Calu3 (cell line): Measurements from ENCODE around the gene KRTAP9-3. TPM values are rescaled to one million over a fixed set of nuclear protein-coding genes. Genes with fewer than 3 reads are reported as not detected.
"Not testable (repeated sequence)": the region's sequence is repeated elsewhere in the genome, so short reads cannot be mapped to it uniquely, and the experiment has no call there.

Source experiments
- Bru-seq: library from RNA; stranded (reverse); fragments of 400-500 nt; gene quantifications from one replicate; lab custom pipeline; 2021; lab: Mats Ljungman, UMichigan
- BruChase-seq, 2 experiments: library from RNA; stranded (reverse); fragments of 400-500 nt; gene quantifications; one replicate each; lab custom pipeline; 2021; lab: Mats Ljungman, UMichigan
- BruUV-seq: library from RNA; stranded (reverse); fragments of 400-500 nt; replicated peaks from 2 replicates; lab custom pipeline; 2021; lab: Mats Ljungman, UMichigan
- CTCF ChIA-PET: fragments of 300-600 bp; sonication (Branson Sonifier 250); formaldehyde crosslinking; loops from one replicate; lab custom pipeline; 2022; ENCODE audit warnings: antibody characterized with exemption; lab: Charles Lee
- DNase-seq: peaks from one replicate; pipeline ENCODE4 v3.0.0; 2022
- H3K27ac Mint-ChIP-seq: one replicate; pipeline ENCODE4 v1.8.0; 2022; ENCODE audit warnings: mixed read lengths; ENCODE audit not compliant: unreplicated experiment
- H3K27me3 Mint-ChIP-seq: one replicate; pipeline ENCODE4 v1.8.0; 2022; ENCODE audit warnings: mixed read lengths; ENCODE audit not compliant: unreplicated experiment
- H3K36me3 Mint-ChIP-seq: one replicate; pipeline ENCODE4 v1.8.0; 2022; ENCODE audit warnings: mild to moderate bottlenecking, moderate library complexity, mixed read lengths; ENCODE audit not compliant: insufficient read depth, unreplicated experiment
- H3K4me1 Mint-ChIP-seq: one replicate; pipeline ENCODE4 v1.8.0; 2022; ENCODE audit warnings: mild to moderate bottlenecking, low read depth, mixed read lengths; ENCODE audit not compliant: unreplicated experiment
- H3K4me3 Mint-ChIP-seq: one replicate; pipeline ENCODE4 v1.8.0; 2022; ENCODE audit warnings: mild to moderate bottlenecking, low read depth, moderate library complexity, mixed read lengths; ENCODE audit not compliant: unreplicated experiment
- H3K9me3 Mint-ChIP-seq: one replicate; pipeline ENCODE4 v1.8.0; 2022; ENCODE audit warnings: low read depth, mixed read lengths; ENCODE audit not compliant: unreplicated experiment
- intact Hi-C: fragments of 100-400 bp; cut with micrococcal nuclease; formaldehyde crosslinking; loops from one replicate; pipeline ENCODE4 v1.10.0; 2022; ENCODE audit not compliant: unreplicated experiment
- long read RNA-seq: library from polyadenylated mRNA; stranded (forward); transcript quantifications from one replicate; pipeline ENCODE4 v2.0.0, GENCODE V29; 2022
- total RNA-seq: library from RNA; stranded (reverse); gene quantifications from 2 replicates; pipeline ENCODE4 v1.2.3, GENCODE V29; 2022
- TF ChIP-seq, protein P1 (sequence below): fragments of 200-600 bp; IDR thresholded peaks from one replicate; pipeline ENCODE4 v1.8.0; 2022; ENCODE audit warnings: antibody characterized with exemption; ENCODE audit not compliant: unreplicated experiment

KRTAP9-3 gene
- not detected in 2 replicates for total RNA-seq
- not detected for Bru-seq, nascent RNA
- not detected for BruChase-seq, experiment 1, labeled RNA remaining after a 6-hour chase
- BruChase-seq, experiment 2, labeled RNA remaining after a 2-hour chase = not detected
- long read RNA-seq = 0 reads

DNA sequence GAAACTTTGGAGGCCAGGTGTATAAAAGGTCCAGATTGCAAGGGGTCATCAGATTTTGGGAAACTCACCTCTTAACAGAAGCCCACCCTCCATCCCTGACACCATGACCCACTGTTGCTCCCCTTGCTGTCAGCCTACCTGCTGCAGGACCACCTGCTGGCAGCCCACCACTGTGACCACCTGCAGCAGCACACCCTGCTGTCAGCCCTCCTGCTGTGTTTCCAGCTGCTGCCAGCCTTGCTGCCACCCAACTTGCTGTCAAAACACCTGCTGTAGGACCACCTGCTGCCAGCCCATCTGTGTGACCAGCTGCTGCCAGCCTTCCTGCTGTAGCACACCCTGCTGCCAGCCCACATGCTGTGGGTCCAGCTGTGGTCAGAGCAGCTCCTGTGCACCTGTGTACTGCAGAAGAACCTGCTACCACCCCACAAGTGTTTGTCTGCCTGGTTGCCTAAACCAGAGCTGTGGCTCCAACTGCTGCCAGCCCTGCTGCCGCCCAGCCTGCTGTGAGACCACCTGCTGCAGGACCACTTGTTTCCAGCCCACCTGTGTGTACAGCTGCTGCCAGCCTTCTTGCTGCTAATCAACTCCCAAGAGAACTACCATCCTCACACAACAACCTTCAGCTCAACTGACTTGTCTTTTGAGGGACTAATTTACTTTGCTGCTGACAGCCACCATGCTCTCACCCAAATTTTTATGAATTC is at the start of gene KRTAP9-3:
Gene KRTAP9-3 (plus strand): TSS at position 51 of the 707 bp plus-strand sequence. CDS start 53 bp downstream, at position 104.
- H3K4me1 Mint-ChIP-seq, H3K36me3 Mint-ChIP-seq, H3K27me3 Mint-ChIP-seq, DNase-seq, H3K9me3 Mint-ChIP-seq, BruUV-seq, intact Hi-C loops, H3K4me3 Mint-ChIP-seq, H3K27ac Mint-ChIP-seq, CTCF ChIA-PET: not testable (repeated sequence)

GRCh38 chr17:41184480-41184961 is 47.7 kb upstream of the KRTAP9-3 start, which contains the start of gene KRTAP4-1:
KRTAP4-1 (minus strand) TSS chr17:41184911; CDS start chr17:41184854, 57 bp downstream.
- Mint-ChIP-seq H3K27me3 (no peaks in the 10 kb centered on the region), H3K27ac (no peak within 1 kb of the TSS), H3K9me3 (no peaks in the 10 kb centered on the region), H3K4me3 (no peak within 1 kb of the TSS), H3K4me1 (peaks cover 22% of the 10 kb centered on the region), H3K36me3 (no peaks in the 10 kb centered on the region)
- BruUV-seq = no TSS peak
- TF ChIP-seq, protein P1, sequence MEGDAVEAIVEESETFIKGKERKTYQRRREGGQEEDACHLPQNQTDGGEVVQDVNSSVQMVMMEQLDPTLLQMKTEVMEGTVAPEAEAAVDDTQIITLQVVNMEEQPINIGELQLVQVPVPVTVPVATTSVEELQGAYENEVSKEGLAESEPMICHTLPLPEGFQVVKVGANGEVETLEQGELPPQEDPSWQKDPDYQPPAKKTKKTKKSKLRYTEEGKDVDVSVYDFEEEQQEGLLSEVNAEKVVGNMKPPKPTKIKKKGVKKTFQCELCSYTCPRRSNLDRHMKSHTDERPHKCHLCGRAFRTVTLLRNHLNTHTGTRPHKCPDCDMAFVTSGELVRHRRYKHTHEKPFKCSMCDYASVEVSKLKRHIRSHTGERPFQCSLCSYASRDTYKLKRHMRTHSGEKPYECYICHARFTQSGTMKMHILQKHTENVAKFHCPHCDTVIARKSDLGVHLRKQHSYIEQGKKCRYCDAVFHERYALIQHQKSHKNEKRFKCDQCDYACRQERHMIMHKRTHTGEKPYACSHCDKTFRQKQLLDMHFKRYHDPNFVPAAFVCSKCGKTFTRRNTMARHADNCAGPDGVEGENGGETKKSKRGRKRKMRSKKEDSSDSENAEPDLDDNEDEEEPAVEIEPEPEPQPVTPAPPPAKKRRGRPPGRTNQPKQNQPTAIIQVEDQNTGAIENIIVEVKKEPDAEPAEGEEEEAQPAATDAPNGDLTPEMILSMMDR = no peak
- no peak for DNase-seq
- intact Hi-C loops = no loop called here
- CTCF ChIA-PET = no interaction called here

GRCh38 chr17:41185001-41185400 is 47.2 kb upstream of the KRTAP9-3 start:
- intact Hi-C loops = no loop called here
- no peak overlapping the region for H3K27ac Mint-ChIP-seq
- no TSS peak for BruUV-seq
- no peak overlapping the region for H3K4me3 Mint-ChIP-seq
- CTCF ChIA-PET = interaction anchor here (1.1 kb wide), 1 partner anchor 29 kb away, joined by 4 read pairs; no protein-coding TSS in a partner anchor
- H3K9me3 Mint-ChIP-seq = no peaks in the 10 kb centered on the region
- no peaks in the 10 kb centered on the region for H3K36me3 Mint-ChIP-seq
- peaks cover 2% of the 10 kb centered on the region for H3K27me3 Mint-ChIP-seq
- DNase-seq = no peak
- TF ChIP-seq, protein P1 = no peak
- H3K4me1 Mint-ChIP-seq = peaks cover 18% of the 10 kb centered on the region

DNA sequence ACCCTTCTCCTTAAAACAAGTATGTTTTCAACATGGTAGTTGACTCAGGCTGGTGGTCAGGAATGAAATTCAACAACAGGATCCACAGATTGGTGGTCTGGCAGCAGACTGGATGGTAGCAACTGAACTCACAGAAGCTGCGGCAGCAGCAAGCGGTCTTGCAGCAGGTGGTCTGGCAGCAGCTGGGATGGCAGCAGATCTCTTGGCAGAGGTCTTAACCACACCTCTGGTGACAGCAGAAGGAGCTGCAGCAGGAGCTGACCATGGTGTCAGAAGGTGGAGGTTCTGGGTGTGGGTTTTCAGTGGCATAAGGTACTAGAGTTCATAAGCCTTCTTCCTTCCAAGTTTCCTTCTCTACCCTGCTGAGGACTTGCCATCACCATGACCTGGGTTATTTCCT is 45.4 kb upstream of the KRTAP9-3 start:
- TF ChIP-seq, protein P1 = no peak
- Mint-ChIP-seq H3K36me3 (no peaks in the 10 kb centered on the region), H3K9me3 (no peaks in the 10 kb centered on the region), H3K27me3 (peaks cover 10% of the 10 kb centered on the region), H3K4me1 (peaks cover 18% of the 10 kb centered on the region), H3K27ac (no peak overlapping the region), H3K4me3 (no peak overlapping the region)
- CTCF ChIA-PET = no interaction called here
- intact Hi-C loops = no loop called here
- no peak for DNase-seq
- no TSS peak for BruUV-seq

- BruUV-seq, H3K27me3 Mint-ChIP-seq, intact Hi-C loops: not testable (repeated sequence)
These were observed 42.4 kb upstream of the KRTAP9-3 start, which contains the start of gene KRTAP9-1 for GRCh38 chr17:41189837-41190318. KRTAP9-1 (plus strand) TSS chr17:41189887; CDS start chr17:41189887, 0 bp downstream.

More at GRCh38 chr17:41189837-41190318, 42.4 kb upstream of the KRTAP9-3 start, which contains the start of gene KRTAP9-1:
- H3K4me3 Mint-ChIP-seq, CTCF ChIA-PET, H3K27ac Mint-ChIP-seq, DNase-seq, H3K4me1 Mint-ChIP-seq, H3K9me3 Mint-ChIP-seq, H3K36me3 Mint-ChIP-seq: not testable (repeated sequence)
